ENCODE data around the gene CINP. TPM values are rescaled to one million over a fixed set of nuclear protein-coding genes. Genes with fewer than 3 reads are reported as not detected.
"Not testable (repeated sequence)": the region's sequence is repeated elsewhere in the genome, so short reads cannot be mapped to it uniquely, and the experiment has no call there.

The CINP gene
- total RNA-seq, 5 donors from 2014 or later (not counting 1 experiment from before 2014, with no cell fraction given) = 12.9 to 29.9 (median 25.8) TPM

GRCh38 chr14:102351593-102351992, 11.1 kb downstream of the CINP start:
- H3K27me3 ChIP-seq (replicated peaks in 1 of 2; ENCODE audit: control insufficient read depth in 2 of 2, extremely low read depth in 1 of 2, insufficient read depth in 2 of 2, low read length in 1 of 2); DNase-seq; H3K4me3 Mint-ChIP-seq; H3K4me1 Mint-ChIP-seq; H3K9me3 ChIP-seq; ATAC-seq (replicated peaks in 1 of 4); H3K27me3 Mint-ChIP-seq; CTCF ChIA-PET; H3K4me1 ChIP-seq (ENCODE audit: control insufficient read depth in 1 of 2, extremely low read depth in 1 of 2, insufficient read depth in 2 of 2, low read length in 2 of 2); H3K4me3 ChIP-seq (ENCODE audit: control insufficient read depth in 1 of 2, extremely low read depth in 1 of 2, low read length in 1 of 2); H3K27ac ChIP-seq (ENCODE audit: low read length); H3K9me3 Mint-ChIP-seq; H3K27ac Mint-ChIP-seq: not testable (repeated sequence)
- H3K36me3 ChIP-seq (ENCODE audit: control insufficient read depth in 2 of 2, extremely low read depth in 1 of 2, insufficient read depth in 1 of 2, low read length in 1 of 2) = peaks cover 12 to 80% of the 10 kb centered on the region in 2 donors
- POLR2A ChIA-PET = interaction anchor here in 1 of 2 donors (0.6 kb wide), 1 partner anchor 925 kb away, joined by 3 read pairs; no protein-coding TSS in a partner anchor
- H3K36me3 Mint-ChIP-seq = peaks cover 57% of the 10 kb centered on the region
- WGBS (ENCODE audit: insufficient coverage) = 100% methylated on average over 3 of the region's 9 CpGs

- DNase-seq = no peak
- H3K4me3 ChIP-seq (ENCODE audit: control insufficient read depth in 1 of 2, extremely low read depth in 1 of 2, low read length in 1 of 2) = no peak overlapping the region
- no peaks in the 10 kb centered on the region for H3K9me3 ChIP-seq
- no peak overlapping the region for H3K27ac ChIP-seq (ENCODE audit: low read length)
- POLR2A ChIA-PET = no interaction called here
- H3K9me3 Mint-ChIP-seq = no peaks in the 10 kb centered on the region
- H3K27me3 Mint-ChIP-seq = no peaks in the 10 kb centered on the region
- H3K4me1 Mint-ChIP-seq = peaks cover 0 to 5% (median 2%) of the 10 kb centered on the region in 3 donors
- H3K36me3 Mint-ChIP-seq = peaks cover 56% of the 10 kb centered on the region
- no peaks in the 10 kb centered on the region for H3K27me3 ChIP-seq (replicated peaks in 1 of 2; ENCODE audit: control insufficient read depth in 2 of 2, extremely low read depth in 1 of 2, insufficient read depth in 2 of 2, low read length in 1 of 2)
- no peak overlapping the region for H3K4me3 Mint-ChIP-seq
- ATAC-seq (replicated peaks in 1 of 4) = no peak
- no peak overlapping the region for H3K27ac Mint-ChIP-seq
- no peaks in the 10 kb centered on the region for H3K4me1 ChIP-seq (ENCODE audit: control insufficient read depth in 1 of 2, extremely low read depth in 1 of 2, insufficient read depth in 2 of 2, low read length in 2 of 2)
- CTCF ChIA-PET = no interaction called here
- peaks cover 16 to 79% of the 10 kb centered on the region in 2 donors for H3K36me3 ChIP-seq (ENCODE audit: control insufficient read depth in 2 of 2, extremely low read depth in 1 of 2, insufficient read depth in 1 of 2, low read length in 1 of 2)
- 90% methylated on average over 2 of the region's 10 CpGs for WGBS (ENCODE audit: insufficient coverage)
Measured at GRCh38 chr14:102351023-102351422, 11.7 kb downstream of the CINP start.

GRCh38 chr14:102348376-102348775, 14.3 kb downstream of the CINP start:
- H3K27me3 Mint-ChIP-seq = no peaks in the 10 kb centered on the region
- no peak overlapping the region for H3K4me3 ChIP-seq (ENCODE audit: control insufficient read depth in 1 of 2, extremely low read depth in 1 of 2, low read length in 1 of 2)
- WGBS (ENCODE audit: insufficient coverage) = 97% methylated on average over 15 of the region's 16 CpGs
- peaks cover 53% of the 10 kb centered on the region for H3K36me3 Mint-ChIP-seq
- H3K4me1 Mint-ChIP-seq = peaks cover 0 to 5% (median 2%) of the 10 kb centered on the region in 3 donors
- no peak for DNase-seq
- no peaks in the 10 kb centered on the region for H3K4me1 ChIP-seq (ENCODE audit: control insufficient read depth in 1 of 2, extremely low read depth in 1 of 2, insufficient read depth in 2 of 2, low read length in 2 of 2)
- ChIA-PET CTCF (no interaction called here), POLR2A (no interaction called here)
- no peak for ATAC-seq (replicated peaks in 1 of 4)
- no peak overlapping the region for H3K4me3 Mint-ChIP-seq
- peaks cover 22 to 78% of the 10 kb centered on the region in 2 donors for H3K36me3 ChIP-seq (ENCODE audit: control insufficient read depth in 2 of 2, extremely low read depth in 1 of 2, insufficient read depth in 1 of 2, low read length in 1 of 2)
- no peaks in the 10 kb centered on the region for H3K9me3 Mint-ChIP-seq
- H3K9me3 ChIP-seq = no peaks in the 10 kb centered on the region
- no peaks in the 10 kb centered on the region for H3K27me3 ChIP-seq (replicated peaks in 1 of 2; ENCODE audit: control insufficient read depth in 2 of 2, extremely low read depth in 1 of 2, insufficient read depth in 2 of 2, low read length in 1 of 2)
- no peak overlapping the region for H3K27ac ChIP-seq (ENCODE audit: low read length)
- H3K27ac Mint-ChIP-seq = no peak overlapping the region

- POLR2A ChIA-PET = no interaction called here
- no peak overlapping the region for H3K27ac Mint-ChIP-seq
- peaks cover 51% of the 10 kb centered on the region for H3K36me3 Mint-ChIP-seq
- H3K27me3 ChIP-seq (replicated peaks in 1 of 2; ENCODE audit: control insufficient read depth in 2 of 2, extremely low read depth in 1 of 2, insufficient read depth in 2 of 2, low read length in 1 of 2) = no peaks in the 10 kb centered on the region
- no CpG with 5 or more reads among the region's 4 CpGs for WGBS (ENCODE audit: insufficient coverage)
- no peaks in the 10 kb centered on the region for H3K9me3 Mint-ChIP-seq
- ATAC-seq (replicated peaks in 1 of 4) = no peak
- H3K9me3 ChIP-seq = no peaks in the 10 kb centered on the region
- no peak for DNase-seq
- H3K4me1 ChIP-seq (ENCODE audit: control insufficient read depth in 1 of 2, extremely low read depth in 1 of 2, insufficient read depth in 2 of 2, low read length in 2 of 2) = no peaks in the 10 kb centered on the region
- H3K4me3 Mint-ChIP-seq = no peak overlapping the region
- CTCF ChIA-PET = no interaction called here
- H3K27me3 Mint-ChIP-seq = no peaks in the 10 kb centered on the region
- peaks cover 15 to 78% of the 10 kb centered on the region in 2 donors for H3K36me3 ChIP-seq (ENCODE audit: control insufficient read depth in 2 of 2, extremely low read depth in 1 of 2, insufficient read depth in 1 of 2, low read length in 1 of 2)
- no peak overlapping the region for H3K4me3 ChIP-seq (ENCODE audit: control insufficient read depth in 1 of 2, extremely low read depth in 1 of 2, low read length in 1 of 2)
- H3K4me1 Mint-ChIP-seq = no peaks in the 10 kb centered on the region
- H3K27ac ChIP-seq (ENCODE audit: low read length) = no peak overlapping the region
Measured at GRCh38 chr14:102346645-102347044, 16.0 kb downstream of the CINP start.

- no peak for ATAC-seq (replicated peaks in 1 of 4)
- no peak for DNase-seq
- no peak overlapping the region for H3K4me3 Mint-ChIP-seq
- peaks cover 51% of the 10 kb centered on the region for H3K36me3 Mint-ChIP-seq
- no peaks in the 10 kb centered on the region for H3K4me1 ChIP-seq (ENCODE audit: control insufficient read depth in 1 of 2, extremely low read depth in 1 of 2, insufficient read depth in 2 of 2, low read length in 2 of 2)
- no peaks in the 10 kb centered on the region for H3K27me3 ChIP-seq (replicated peaks in 1 of 2; ENCODE audit: control insufficient read depth in 2 of 2, extremely low read depth in 1 of 2, insufficient read depth in 2 of 2, low read length in 1 of 2)
- 86% methylated on average over 2 of the region's 3 CpGs for WGBS (ENCODE audit: insufficient coverage)
- no peaks in the 10 kb centered on the region for H3K9me3 ChIP-seq
- no peak overlapping the region for H3K27ac ChIP-seq (ENCODE audit: low read length)
- H3K27me3 Mint-ChIP-seq = no peaks in the 10 kb centered on the region
- no peak overlapping the region for H3K27ac Mint-ChIP-seq
- peaks cover 15 to 81% of the 10 kb centered on the region in 2 donors for H3K36me3 ChIP-seq (ENCODE audit: control insufficient read depth in 2 of 2, extremely low read depth in 1 of 2, insufficient read depth in 1 of 2, low read length in 1 of 2)
- H3K4me1 Mint-ChIP-seq = no peaks in the 10 kb centered on the region
- no peaks in the 10 kb centered on the region for H3K9me3 Mint-ChIP-seq
- CTCF ChIA-PET = no interaction called here
- POLR2A ChIA-PET = no interaction called here
- H3K4me3 ChIP-seq (ENCODE audit: control insufficient read depth in 1 of 2, extremely low read depth in 1 of 2, low read length in 1 of 2) = no peak overlapping the region
Measured at GRCh38 chr14:102345232-102345631, 17.5 kb downstream of the CINP start.

- H3K36me3 Mint-ChIP-seq = peaks cover 44% of the 10 kb centered on the region
- CTCF ChIA-PET = no interaction called here
- H3K36me3 ChIP-seq (ENCODE audit: control insufficient read depth in 2 of 2, extremely low read depth in 1 of 2, insufficient read depth in 1 of 2, low read length in 1 of 2) = peaks cover 15 to 77% of the 10 kb centered on the region in 2 donors
- no peaks in the 10 kb centered on the region for H3K27me3 Mint-ChIP-seq
- H3K4me1 Mint-ChIP-seq = no peaks in the 10 kb centered on the region
- ATAC-seq (replicated peaks in 1 of 4) (no peak), DNase-seq (no peak)
- no peak overlapping the region for H3K27ac ChIP-seq (ENCODE audit: low read length)
- 90% methylated on average over 2 of the region's 5 CpGs for WGBS (ENCODE audit: insufficient coverage)
- no peak overlapping the region for H3K4me3 Mint-ChIP-seq
- POLR2A ChIA-PET = no interaction called here
- H3K9me3 ChIP-seq = no peaks in the 10 kb centered on the region
- no peaks in the 10 kb centered on the region for H3K9me3 Mint-ChIP-seq
- H3K27me3 ChIP-seq (replicated peaks in 1 of 2; ENCODE audit: control insufficient read depth in 2 of 2, extremely low read depth in 1 of 2, insufficient read depth in 2 of 2, low read length in 1 of 2) = no peaks in the 10 kb centered on the region
- no peak overlapping the region for H3K4me3 ChIP-seq (ENCODE audit: control insufficient read depth in 1 of 2, extremely low read depth in 1 of 2, low read length in 1 of 2)
- no peaks in the 10 kb centered on the region for H3K4me1 ChIP-seq (ENCODE audit: control insufficient read depth in 1 of 2, extremely low read depth in 1 of 2, insufficient read depth in 2 of 2, low read length in 2 of 2)
- no peak overlapping the region for H3K27ac Mint-ChIP-seq
Measured at GRCh38 chr14:102344485-102344884, 18.2 kb downstream of the CINP start.

GRCh38 chr14:102344084-102344483, 18.6 kb downstream of the CINP start:
- Histone ChIP-seq H3K27ac (ENCODE audit: low read length) (no peak overlapping the region), H3K36me3 (ENCODE audit: control insufficient read depth in 2 of 2, extremely low read depth in 1 of 2, insufficient read depth in 1 of 2, low read length in 1 of 2) (peaks cover 18 to 73% of the 10 kb centered on the region in 2 donors), H3K4me3 (ENCODE audit: control insufficient read depth in 1 of 2, extremely low read depth in 1 of 2, low read length in 1 of 2) (no peak overlapping the region), H3K9me3 (no peaks in the 10 kb centered on the region), H3K27me3 (replicated peaks in 1 of 2; ENCODE audit: control insufficient read depth in 2 of 2, extremely low read depth in 1 of 2, insufficient read depth in 2 of 2, low read length in 1 of 2) (no peaks in the 10 kb centered on the region), H3K4me1 (ENCODE audit: control insufficient read depth in 1 of 2, extremely low read depth in 1 of 2, insufficient read depth in 2 of 2, low read length in 2 of 2) (no peaks in the 10 kb centered on the region)
- Mint-ChIP-seq H3K36me3 (peaks cover 41% of the 10 kb centered on the region), H3K27me3 (no peaks in the 10 kb centered on the region), H3K27ac (no peak overlapping the region), H3K4me3 (no peak overlapping the region), H3K9me3 (no peaks in the 10 kb centered on the region), H3K4me1 (no peaks in the 10 kb centered on the region)
- DNase-seq (no peak), ATAC-seq (replicated peaks in 1 of 4) (no peak)
- ChIA-PET CTCF (no interaction called here), POLR2A (no interaction called here)
- 100% methylated on average over 3 of the region's 7 CpGs for WGBS (ENCODE audit: insufficient coverage)

Measured in T-cell (primary cell).